Suprapubic skin (tissue), 4 donors: ENCODE measurements around the gene IMMT. TPM values are rescaled to one million over a fixed set of nuclear protein-coding genes. Genes with fewer than 3 reads are reported as not detected.
A peak's percentile ranks its signal among the peaks of the same experiment; 100 is the strongest.

Experiments used
- DNase-seq, 2 donors: peaks; one replicate each; pipeline ENCODE4 v3.0.0-alpha.2; 2019; ENCODE audit warnings: low spot score in 2 of 2
- H3K27ac ChIP-seq: fragments of 200-600 bp; sonication (generic); one replicate; pipeline ENCODE4 v1.5.1; 2019
- H3K27me3 ChIP-seq: fragments of 200-600 bp; sonication (generic); one replicate; pipeline ENCODE4 v1.5.1; 2019
- H3K36me3 ChIP-seq: fragments of 200-600 bp; sonication (generic); one replicate; pipeline ENCODE4 v1.5.1; 2019
- H3K4me1 ChIP-seq: fragments of 200-600 bp; sonication (generic); one replicate; pipeline ENCODE4 v1.5.1; 2019
- H3K4me3 ChIP-seq: fragments of 200-600 bp; sonication (generic); one replicate; pipeline ENCODE4 v1.5.1; 2019; ENCODE audit warnings: mild to moderate bottlenecking
- H3K9me3 ChIP-seq: fragments of 200-600 bp; sonication (generic); one replicate; pipeline ENCODE4 v1.5.1; 2019
- CTCF ChIP-seq, 2 donors: fragments of 200-600 bp in 1 of 2; fragments of 450-650 bp in 1 of 2; sonication (generic) in 1 of 2; IDR thresholded peaks; one replicate each; pipeline ENCODE4 v1.5.1; 2016 to 2019; ENCODE audit warnings: antibody characterized with exemption in 2 of 2, mild to moderate bottlenecking in 1 of 2, moderate library complexity in 1 of 2
- EP300 ChIP-seq: sonication (generic); formaldehyde crosslinking; IDR thresholded peaks from one replicate; pipeline ENCODE4 v1.6.1; 2017; ENCODE audit warnings: antibody characterized with exemption
- POLR2A ChIP-seq, 2 donors: fragments of 450-650 bp; IDR thresholded peaks; one replicate each; pipeline ENCODE4 v1.6.1; 2017; ENCODE audit warnings: antibody characterized with exemption in 2 of 2, mild to moderate bottlenecking in 2 of 2, moderate library complexity in 2 of 2
- POLR2AphosphoS5 ChIP-seq, 3 donors: sonication (generic); formaldehyde crosslinking; IDR thresholded peaks; one replicate each; pipeline ENCODE4 v1.6.1; 2017; ENCODE audit warnings: antibody characterized with exemption in 3 of 3
- WGBS: methylation state at CpG from one replicate; pipeline ENCODE4 v1.1.5; 2018; 5-methylcytosine and 5-hydroxymethylcytosine counted together
- total RNA-seq, 4 donors: library from RNA; depleted of rRNA; stranded (reverse); fragments of >200 nt; gene quantifications; one replicate each; pipeline ENCODE4 v1.1.0, GENCODE V29; 2016

The IMMT gene
- total RNA-seq, 4 donors from 2014 or later: 39.5 to 73.2 (median 46.7) TPM

DNA sequence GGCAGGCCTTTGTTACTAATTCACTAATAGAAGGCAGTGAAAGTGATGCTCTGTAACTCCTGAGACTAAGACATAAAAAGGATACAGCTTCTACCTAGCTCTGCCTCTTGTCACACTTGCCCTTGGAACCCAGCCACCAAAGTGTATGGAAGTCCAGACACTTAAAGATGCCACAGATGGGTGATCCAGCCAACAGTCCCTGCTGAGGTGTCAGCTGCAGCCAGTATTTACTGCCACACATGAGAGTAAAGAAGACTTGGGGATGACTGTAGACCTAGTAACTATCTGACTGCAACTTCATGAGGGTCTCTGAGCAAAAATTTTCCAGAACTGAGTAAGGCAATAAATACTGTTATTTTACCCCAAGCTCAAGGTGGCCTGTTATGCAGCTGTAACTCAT lies 8.8 kb downstream of the IMMT start:
- DNase-seq: no peak
- no peak for TF ChIP-seq POLR2A (IDR thresholded peaks at IDR 0.05)
- TF ChIP-seq POLR2AphosphoS5 (IDR thresholded peaks at IDR 0.05): no peak
- no peak for TF ChIP-seq CTCF (IDR thresholded peaks at IDR 0.05)
- no peak for TF ChIP-seq EP300
- Histone ChIP-seq H3K27ac (no peak overlapping the region), H3K36me3 (no peaks in the 10 kb centered on the region), H3K27me3 (no peaks in the 10 kb centered on the region), H3K4me3 (no peak overlapping the region), H3K9me3 (no peaks in the 10 kb centered on the region), H3K4me1 (peaks cover 26% of the 10 kb centered on the region)

GRCh38 chr2:86185517-86186212 lies 9.6 kb downstream of the IMMT start:
- Histone ChIP-seq H3K4me1 (peaks cover 23% of the 10 kb centered on the region), H3K27me3 (no peaks in the 10 kb centered on the region), H3K36me3 (no peaks in the 10 kb centered on the region), H3K9me3 (no peaks in the 10 kb centered on the region), H3K4me3 (no peak overlapping the region), H3K27ac (peak overlapping the region; percentile 3)
- DNase-seq: no peak
- TF ChIP-seq EP300 (no peak), POLR2AphosphoS5 (IDR thresholded peaks at IDR 0.05) (no peak)
- WGBS: 38% methylated on average over 1 of the region's 1 CpG

DNA sequence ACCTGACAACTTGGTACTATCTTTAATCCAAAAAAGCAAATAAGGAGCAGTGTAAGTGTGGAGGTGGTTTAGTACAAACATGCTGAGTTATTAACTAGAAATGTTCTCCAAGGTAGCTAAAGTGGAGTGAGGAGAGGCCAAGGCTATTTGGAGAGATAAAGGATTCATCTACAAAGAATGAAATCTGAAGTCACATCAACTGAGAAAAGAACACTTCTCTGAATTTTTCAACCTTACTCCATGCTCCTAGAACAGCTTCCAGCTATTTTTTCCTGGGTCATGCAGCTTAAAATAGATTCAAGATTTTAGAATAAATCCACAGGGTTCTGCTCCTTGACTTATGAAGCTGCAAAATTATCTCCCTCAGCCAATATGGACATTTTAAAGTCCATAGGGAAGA lies 18.7 kb downstream of the IMMT start:
- TF ChIP-seq POLR2A (IDR thresholded peaks at IDR 0.05): no peak
- TF ChIP-seq CTCF (IDR thresholded peaks at IDR 0.05): no peak
- no peak for TF ChIP-seq POLR2AphosphoS5 (IDR thresholded peaks at IDR 0.05)
- no peak for TF ChIP-seq EP300
- Histone ChIP-seq H3K36me3 (peaks cover 51% of the 10 kb centered on the region), H3K4me3 (no peak overlapping the region), H3K27me3 (no peaks in the 10 kb centered on the region), H3K27ac (no peak overlapping the region), H3K4me1 (no peaks in the 10 kb centered on the region), H3K9me3 (no peaks in the 10 kb centered on the region)
- DNase-seq: no peak

GRCh38 chr2:86175828-86176227 lies 19.4 kb downstream of the IMMT start:
- Histone ChIP-seq H3K4me1 (no peaks in the 10 kb centered on the region), H3K36me3 (peaks cover 57% of the 10 kb centered on the region), H3K9me3 (no peaks in the 10 kb centered on the region), H3K27me3 (no peaks in the 10 kb centered on the region), H3K4me3 (no peak overlapping the region), H3K27ac (no peak overlapping the region)
- DNase-seq: no peak
- WGBS: 97% methylated on average over 1 of the region's 1 CpG
- TF ChIP-seq POLR2A (IDR thresholded peaks at IDR 0.05): no peak
- no peak for TF ChIP-seq POLR2AphosphoS5 (IDR thresholded peaks at IDR 0.05)
- no peak for TF ChIP-seq EP300
- TF ChIP-seq CTCF (IDR thresholded peaks at IDR 0.05): no peak

- no peak overlapping the region for H3K27ac ChIP-seq
- peaks cover 64% of the 10 kb centered on the region for H3K36me3 ChIP-seq
- no peak for DNase-seq
- no peaks in the 10 kb centered on the region for H3K9me3 ChIP-seq
- 78% methylated on average over 2 of the region's 2 CpGs for WGBS
- TF ChIP-seq EP300: no peak
- TF ChIP-seq POLR2AphosphoS5 (IDR thresholded peaks at IDR 0.05): no peak
- TF ChIP-seq POLR2A (IDR thresholded peaks at IDR 0.05): no peak
- TF ChIP-seq CTCF (IDR thresholded peaks at IDR 0.05): no peak
- H3K4me1 ChIP-seq: no peaks in the 10 kb centered on the region
- H3K27me3 ChIP-seq: no peaks in the 10 kb centered on the region
- no peak overlapping the region for H3K4me3 ChIP-seq
These were observed 20.8 kb downstream of the IMMT start for GRCh38 chr2:86174445-86174844.

DNA sequence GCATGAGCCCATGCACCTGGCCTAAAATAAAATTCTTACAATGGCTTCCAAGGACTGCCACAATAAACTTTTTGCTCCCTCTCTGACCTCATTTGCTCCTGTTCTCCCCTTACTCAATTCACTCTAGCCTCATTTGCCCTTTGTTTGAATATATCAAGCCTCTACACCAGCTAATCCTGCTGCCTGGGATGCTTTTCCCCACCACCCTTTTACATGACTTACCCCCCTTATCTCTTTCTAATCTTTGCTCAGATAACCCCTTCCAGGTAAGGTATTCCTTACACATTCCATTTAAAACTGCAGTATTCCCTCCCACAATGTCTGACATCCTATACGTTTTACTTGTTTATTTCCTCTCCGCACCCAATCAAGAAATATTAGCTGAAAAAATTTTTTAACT lies 22.7 kb downstream of the IMMT start:
- Histone ChIP-seq H3K36me3 (peaks cover 55% of the 10 kb centered on the region), H3K9me3 (no peaks in the 10 kb centered on the region), H3K27me3 (no peaks in the 10 kb centered on the region), H3K4me1 (no peaks in the 10 kb centered on the region), H3K4me3 (no peak overlapping the region), H3K27ac (no peak overlapping the region)
- DNase-seq: no peak
- WGBS: 20% methylated on average over 2 of the region's 2 CpGs
- no peak for TF ChIP-seq POLR2A (IDR thresholded peaks at IDR 0.05)
- no peak for TF ChIP-seq EP300
- no peak for TF ChIP-seq POLR2AphosphoS5 (IDR thresholded peaks at IDR 0.05)
- no peak for TF ChIP-seq CTCF (IDR thresholded peaks at IDR 0.05)
